Measurements from ENCODE around the gene OR10H4.

GRCh38 chr19:15926484-15926883, 22.3 kb upstream of the OR10H4 start:
- TF ChIP-seq CTCF (IDR thresholded peaks at IDR 0.05; ENCODE audit: insufficient read depth, low read depth, low read length) (no peak), EZH2 (IDR thresholded peaks at IDR 0.05; ENCODE audit: insufficient read depth, low read length) (no peak)

Data from astrocyte (in vitro differentiated cells and primary cell).